Keratinocyte (primary cell): ENCODE measurements around the gene GOLGA2. TPM values are rescaled to one million over a fixed set of nuclear protein-coding genes. Genes with fewer than 3 reads are reported as not detected.

Experiments
- DNase-seq: peaks from one replicate; pipeline ENCODE4 v3.0.0-alpha.2; 2011; ENCODE audit warnings: low read depth, missing footprints, low spot score
- FAIRE-seq: peaks from 2 replicates; lab custom pipeline; 2011; peaks lifted over from hg19 to GRCh38; lab: Jason Lieb, UNC
- H2AFZ ChIP-seq: 2 replicates; pipeline ENCODE4 v1.6.0; 2012; ENCODE audit warnings: low read length, control low read depth, inconsistent platforms; ENCODE audit not compliant: control insufficient read depth
- H3K27ac ChIP-seq: 2 replicates; pipeline ENCODE4 v1.5.1; 2011; ENCODE audit warnings: low read length; ENCODE audit not compliant: control insufficient read depth, insufficient read depth
- H3K27me3 ChIP-seq: 3 replicates; pipeline ENCODE4 v1.6.0; 2011; ENCODE audit warnings: low read length; ENCODE audit not compliant: control insufficient read depth, insufficient read depth; ENCODE audit errors: extremely low read depth
- H3K36me3 ChIP-seq, 2 experiments: 2 replicates in 1 of 2; 3 replicates in 1 of 2; pipeline ENCODE4 v1.5.1; 2011; ENCODE audit warnings: low read length in 2 of 2, mild to moderate bottlenecking in 1 of 2; ENCODE audit not compliant: control insufficient read depth in 2 of 2, insufficient read depth in 2 of 2; ENCODE audit errors: extremely low read depth in 1 of 2
- H3K4me1 ChIP-seq: 3 replicates; pipeline ENCODE4 v1.5.1; 2011; ENCODE audit warnings: low read length; ENCODE audit not compliant: control insufficient read depth, insufficient read depth; ENCODE audit errors: extremely low read depth
- H3K4me2 ChIP-seq: 3 replicates; pipeline ENCODE4 v1.6.0; 2011; ENCODE audit warnings: low read depth, low read length; ENCODE audit not compliant: control insufficient read depth, insufficient read depth; ENCODE audit errors: extremely low read depth
- H3K4me3 ChIP-seq, 3 experiments: fragments of 200-600 bp in 1 of 3; sonication (generic) in 1 of 3; 2 replicates in 2 of 3; 3 replicates in 1 of 3; pipeline ENCODE4 v1.5.1; 2011 to 2016; ENCODE audit warnings: low read length in 3 of 3, mild to moderate bottlenecking in 3 of 3, control low read depth in 2 of 3, inconsistent platforms in 1 of 3, low read depth in 1 of 3, mixed read lengths in 1 of 3, mixed run types in 1 of 3, moderate library complexity in 1 of 3; ENCODE audit not compliant: control insufficient read depth in 2 of 3, insufficient read depth in 2 of 3; ENCODE audit errors: extremely low read depth in 1 of 3
- H3K79me2 ChIP-seq: 2 replicates; pipeline ENCODE4 v1.6.0; 2012; ENCODE audit warnings: low read length; ENCODE audit not compliant: control insufficient read depth, insufficient read depth
- H3K9ac ChIP-seq: 3 replicates; pipeline ENCODE4 v1.6.0; 2011; ENCODE audit warnings: low read length; ENCODE audit not compliant: control insufficient read depth, insufficient read depth; ENCODE audit errors: extremely low read depth
- H3K9me1 ChIP-seq: 3 replicates; pipeline ENCODE4 v1.6.0; 2011; ENCODE audit warnings: low read length; ENCODE audit not compliant: control insufficient read depth, insufficient read depth; ENCODE audit errors: extremely low read depth
- H3K9me3 ChIP-seq: 2 replicates; pipeline ENCODE4 v1.5.1; 2012; ENCODE audit warnings: low read depth, low read length; ENCODE audit not compliant: control insufficient read depth
- H4K20me1 ChIP-seq: 3 replicates; pipeline ENCODE4 v1.6.0; 2011; ENCODE audit warnings: low read length; ENCODE audit not compliant: control insufficient read depth, insufficient read depth; ENCODE audit errors: extremely low read depth
- CTCF ChIP-seq, 3 experiments: IDR thresholded peaks in 1 of 3; conservative IDR thresholded peaks in 1 of 3; optimal IDR thresholded peaks in 1 of 3; 2 replicates in 2 of 3; 3 replicates in 1 of 3; pipeline versions ENCODE3 to v1.5.1; 2011; ENCODE audit warnings: low read length in 3 of 3, mild to moderate bottlenecking in 3 of 3, moderate library complexity in 2 of 3, control low read depth in 1 of 3, inconsistent platforms in 1 of 3; ENCODE audit not compliant: insufficient read depth in 2 of 3; ENCODE audit errors: extremely low read depth in 1 of 3
- EZH2 ChIP-seq: IDR thresholded peaks from one replicate; pipeline ENCODE4 v1.6.1; 2012; ENCODE audit warnings: inconsistent platforms, mild to moderate bottlenecking, low read length, moderate library complexity
- dilution Hi-C: fragments of 300-500 bp; cut with MboI; formaldehyde crosslinking; loops from one replicate; pipeline ENCODE4 v1.7.0; 2020; ENCODE audit warnings: low sequenced_read_pairs; ENCODE audit not compliant: extremely low pct_ligation_motif_present
- polyA plus RNA-seq, 5 experiments: library from polyadenylated mRNA; depleted of rRNA in 3 of 5; stranded (reverse) in 3 of 5; stranded (forward) in 1 of 5; unstranded in 1 of 5; fragments of >200 nt; gene quantifications; 1 replicate in 1 of 5; 2 replicates in 3 of 5; 3 replicates in 1 of 5; pipeline versions ENCODE4 v1.2.1 to v1.2.3, GENCODE V29; 2011 to 2012; ENCODE audit warnings: missing spikeins in 2 of 5, low read depth in 1 of 5, low replicate concordance in 1 of 5

GOLGA2 gene
- polyA plus RNA-seq, 1 donor (not counting 4 experiments of a cell fraction or from before 2014, with no cell fraction given) = 41.6 TPM

GRCh38 chr9:128258326-128258725 is 17.5 kb downstream of the GOLGA2 start:
- Histone ChIP-seq H3K27ac (no peak overlapping the region), H3K4me3 (no peak overlapping the region), H3K79me2 (no peaks in the 10 kb centered on the region), H3K9ac (no peak overlapping the region), H3K36me3 (peaks cover 9 to 37% of the 10 kb centered on the region in 2 experiments), H3K9me1 (no peaks in the 10 kb centered on the region), H3K4me1 (peaks cover 6% of the 10 kb centered on the region), H3K4me2 (no peak overlapping the region), H4K20me1 (peaks cover 2% of the 10 kb centered on the region), H2AFZ (no peak overlapping the region), H3K27me3 (no peaks in the 10 kb centered on the region), H3K9me3 (no peaks in the 10 kb centered on the region)
- TF ChIP-seq EZH2 = no peak
- no peak for TF ChIP-seq CTCF (optimal IDR thresholded peaks at IDR 0.05 in 1 of 3, IDR thresholded peaks at IDR 0.05 in 1 of 3, conservative IDR thresholded peaks at IDR 0.05 in 1 of 3; ENCODE audit: extremely low read depth in 1 of 3, insufficient read depth in 2 of 3, low read length in 3 of 3)
- FAIRE-seq = no peak
- dilution Hi-C loops = no loop called here
- DNase-seq = no peak

GRCh38 chr9:128257907-128258306 is 17.9 kb downstream of the GOLGA2 start:
- Histone ChIP-seq H3K36me3 (peaks cover 9 to 36% of the 10 kb centered on the region in 2 experiments), H3K4me3 (no peak overlapping the region), H3K27ac (no peak overlapping the region), H2AFZ (no peak overlapping the region), H3K9me3 (no peaks in the 10 kb centered on the region), H3K9me1 (no peaks in the 10 kb centered on the region), H4K20me1 (peaks cover 2% of the 10 kb centered on the region), H3K4me1 (peaks cover 10% of the 10 kb centered on the region), H3K79me2 (no peaks in the 10 kb centered on the region), H3K27me3 (no peaks in the 10 kb centered on the region), H3K9ac (no peak overlapping the region), H3K4me2 (no peak overlapping the region)
- DNase-seq = no peak
- no peak for TF ChIP-seq CTCF (optimal IDR thresholded peaks at IDR 0.05 in 1 of 3, IDR thresholded peaks at IDR 0.05 in 1 of 3, conservative IDR thresholded peaks at IDR 0.05 in 1 of 3; ENCODE audit: extremely low read depth in 1 of 3, insufficient read depth in 2 of 3, low read length in 3 of 3)
- no peak for TF ChIP-seq EZH2
- no peak for FAIRE-seq
- dilution Hi-C loops = no loop called here
